PC-3 (cell line): ENCODE results near the gene BRD4.

Experiments used
- EZH2 ChIP-seq: fragments of 300-600 bp; sonication (generic); IDR thresholded peaks from one replicate; pipeline ENCODE4 v1.6.1; 2017; ENCODE audit warnings: antibody characterized with exemption, mild to moderate bottlenecking, low read length; ENCODE audit not compliant: unreplicated experiment
- EZH2phosphoT487 ChIP-seq: fragments of 300-600 bp; sonication (generic); IDR thresholded peaks from 2 replicates; pipeline ENCODE4 v1.6.1; 2018; ENCODE audit warnings: mild to moderate bottlenecking, antibody characterized with exemption, low read length, borderline replicate concordance
- TF ChIP-seq, protein P1 (sequence below): fragments of 300-600 bp; sonication (generic); conservative IDR thresholded peaks from 2 replicates; pipeline ENCODE4 v1.5.1; 2017; ENCODE audit warnings: antibody characterized with exemption, low read depth, mild to moderate bottlenecking, low read length

GRCh38 chr19:15303105-15303780 is 29.1 kb downstream of the BRD4 start:
- TF ChIP-seq, protein P1, sequence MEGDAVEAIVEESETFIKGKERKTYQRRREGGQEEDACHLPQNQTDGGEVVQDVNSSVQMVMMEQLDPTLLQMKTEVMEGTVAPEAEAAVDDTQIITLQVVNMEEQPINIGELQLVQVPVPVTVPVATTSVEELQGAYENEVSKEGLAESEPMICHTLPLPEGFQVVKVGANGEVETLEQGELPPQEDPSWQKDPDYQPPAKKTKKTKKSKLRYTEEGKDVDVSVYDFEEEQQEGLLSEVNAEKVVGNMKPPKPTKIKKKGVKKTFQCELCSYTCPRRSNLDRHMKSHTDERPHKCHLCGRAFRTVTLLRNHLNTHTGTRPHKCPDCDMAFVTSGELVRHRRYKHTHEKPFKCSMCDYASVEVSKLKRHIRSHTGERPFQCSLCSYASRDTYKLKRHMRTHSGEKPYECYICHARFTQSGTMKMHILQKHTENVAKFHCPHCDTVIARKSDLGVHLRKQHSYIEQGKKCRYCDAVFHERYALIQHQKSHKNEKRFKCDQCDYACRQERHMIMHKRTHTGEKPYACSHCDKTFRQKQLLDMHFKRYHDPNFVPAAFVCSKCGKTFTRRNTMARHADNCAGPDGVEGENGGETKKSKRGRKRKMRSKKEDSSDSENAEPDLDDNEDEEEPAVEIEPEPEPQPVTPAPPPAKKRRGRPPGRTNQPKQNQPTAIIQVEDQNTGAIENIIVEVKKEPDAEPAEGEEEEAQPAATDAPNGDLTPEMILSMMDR, result no peak
- TF ChIP-seq EZH2, result no peak
- TF ChIP-seq EZH2phosphoT487, result no peak
